ENCODE data around the gene TRPM1.

GRCh38 chr15:31128919-31129768 lies 27.6 kb upstream of the TRPM1 start:
- TF ChIP-seq POLR2A (IDR thresholded peaks at IDR 0.05) (no peak), CTCF (IDR thresholded peaks at IDR 0.05 in 4 of 5, conservative IDR thresholded peaks at IDR 0.05 in 1 of 5) (peak; percentile 79 to 98 (median 86))

All from gastrocnemius medialis (tissue), 4 donors.